WTC11 (cell line): Measurements from ENCODE around the gene DPYSL4. TPM values are rescaled to one million over a fixed set of nuclear protein-coding genes. Genes with fewer than 3 reads are reported as not detected.

Experiments
- ATAC-seq: fragments of 200-7000 bp; cut with Tn5 transposase; 2 replicates; pipeline ENCODE4 v1.10.0; 2021; ENCODE audit warnings: mild to moderate bottlenecking, moderate library complexity
- CTCF ChIA-PET: fragments of 300-600 bp; sonication (Branson Sonifier 250); formaldehyde crosslinking; loops from one replicate; lab custom pipeline; 2021; ENCODE audit warnings: antibody characterized with exemption; lab: Charles Lee
- POLR2A ChIA-PET: fragments of 350-600 bp; sonication (Branson Sonifier 250); formaldehyde crosslinking; loops from one replicate; lab custom pipeline; 2021; ENCODE audit warnings: antibody characterized with exemption; lab: Charles Lee
- DNase-seq: peaks from one replicate; pipeline ENCODE4 v3.0.0; 2021; ENCODE audit warnings: low spot score
- H3K27ac Mint-ChIP-seq: 2 replicates; pipeline ENCODE4 v1.8.0; 2021; ENCODE audit warnings: mixed read lengths
- H3K27me3 Mint-ChIP-seq: 2 replicates; pipeline ENCODE4 v1.8.0; 2021; ENCODE audit warnings: low read depth, mild to moderate bottlenecking, moderate library complexity, mixed read lengths
- H3K36me3 Mint-ChIP-seq: 2 replicates; pipeline ENCODE4 v1.8.0; 2021; ENCODE audit warnings: mixed read lengths
- H3K4me1 Mint-ChIP-seq: 2 replicates; pipeline ENCODE4 v1.8.0; 2022; ENCODE audit warnings: mixed read lengths
- H3K4me3 Mint-ChIP-seq: 2 replicates; pipeline ENCODE4 v1.8.0; 2021; ENCODE audit warnings: mild to moderate bottlenecking, moderate library complexity, mixed read lengths
- H3K9me3 Mint-ChIP-seq: 2 replicates; pipeline ENCODE4 v1.8.0; 2021; ENCODE audit warnings: mixed read lengths
- CBFB ChIP-seq: sonication (generic); formaldehyde crosslinking; IDR thresholded peaks from 2 replicates; pipeline ENCODE4 v1.8.1; 2022; ENCODE audit warnings: mild to moderate bottlenecking, low read depth, missing genetic modification reagents
- CREM ChIP-seq: sonication (generic); formaldehyde crosslinking; IDR thresholded peaks from 2 replicates; pipeline ENCODE4 v1.8.1; 2022; ENCODE audit warnings: mild to moderate bottlenecking, missing genetic modification reagents, moderate library complexity
- EMX1 ChIP-seq: fragments of 250-450 bp; sonication (Bioruptor Pico); IDR thresholded peaks from 2 replicates; pipeline ENCODE4 v1.8.0; 2021; ENCODE audit warnings: mild to moderate bottlenecking
- ESRRA ChIP-seq: sonication (generic); formaldehyde crosslinking; IDR thresholded peaks from 2 replicates; pipeline ENCODE4 v1.8.1; 2022; ENCODE audit warnings: mild to moderate bottlenecking, missing genetic modification reagents, borderline replicate concordance
- GTF2I ChIP-seq: fragments of 250-450 bp; sonication (Bioruptor Pico); conservative IDR thresholded peaks from 2 replicates; pipeline ENCODE4 v1.4.0; 2021; ENCODE audit warnings: mild to moderate bottlenecking
- HMGA2 ChIP-seq: fragments of 250-450 bp; sonication (Bioruptor Pico); IDR thresholded peaks from 2 replicates; pipeline ENCODE4 v1.4.0; 2021; ENCODE audit warnings: mild to moderate bottlenecking, moderate library complexity
- JUN ChIP-seq: sonication (generic); formaldehyde crosslinking; IDR thresholded peaks from 2 replicates; pipeline ENCODE4 v1.8.0; 2023; ENCODE audit warnings: mild to moderate bottlenecking, missing genetic modification reagents
- MXD4 ChIP-seq: fragments of 250-450 bp; sonication (Bioruptor Pico); IDR thresholded peaks from 2 replicates; pipeline ENCODE4 v1.8.0; 2021; ENCODE audit warnings: mild to moderate bottlenecking, moderate library complexity, borderline replicate concordance
- SOX15 ChIP-seq: fragments of 250-450 bp; sonication (Bioruptor Pico); IDR thresholded peaks from 2 replicates; pipeline ENCODE4 v1.9.0; 2021; ENCODE audit warnings: mild to moderate bottlenecking
- SP1 ChIP-seq: sonication (generic); formaldehyde crosslinking; conservative IDR thresholded peaks from 2 replicates; pipeline ENCODE4 v1.8.1; 2022; ENCODE audit warnings: missing genetic modification reagents
- TEAD1 ChIP-seq: sonication (generic); formaldehyde crosslinking; IDR thresholded peaks from 2 replicates; pipeline ENCODE4 v1.8.0; 2022; ENCODE audit warnings: mild to moderate bottlenecking, missing genetic modification reagents
- ZBTB21 ChIP-seq: sonication (generic); formaldehyde crosslinking; IDR thresholded peaks from 2 replicates; pipeline ENCODE4 v1.8.1; 2023; ENCODE audit warnings: mild to moderate bottlenecking, missing genetic modification reagents, borderline replicate concordance
- ZNF671 ChIP-seq: fragments of 250-450 bp; sonication (Bioruptor Pico); IDR thresholded peaks from 2 replicates; pipeline ENCODE4 v1.8.0; 2021; ENCODE audit warnings: mild to moderate bottlenecking
- total RNA-seq: library from RNA; stranded (reverse); gene quantifications from 3 replicates; pipeline ENCODE4 v1.2.3, GENCODE V29; 2021
- TF ChIP-seq, protein P1 (sequence below): fragments of 200-600 bp; IDR thresholded peaks from 2 replicates; pipeline ENCODE4 v1.8.0; 2022; ENCODE audit warnings: antibody characterized with exemption
- TF ChIP-seq, protein P2 (sequence below): sonication (generic); formaldehyde crosslinking; IDR thresholded peaks from 2 replicates; pipeline ENCODE4 v1.8.1; 2023; ENCODE audit warnings: mild to moderate bottlenecking, missing genetic modification reagents, borderline replicate concordance
- TF ChIP-seq, protein P3 (sequence below): sonication (generic); formaldehyde crosslinking; IDR thresholded peaks from 2 replicates; pipeline ENCODE4 v1.8.1; 2022; ENCODE audit warnings: low read depth, mild to moderate bottlenecking, moderate library complexity, missing genetic modification reagents, borderline replicate concordance
- TF ChIP-seq, protein P4 (sequence below): sonication (generic); formaldehyde crosslinking; IDR thresholded peaks from 2 replicates; pipeline ENCODE4 v1.8.0; 2022; ENCODE audit warnings: mild to moderate bottlenecking, missing genetic modification reagents
- TF ChIP-seq, protein P5 (sequence below): sonication (generic); formaldehyde crosslinking; IDR thresholded peaks from 2 replicates; pipeline ENCODE4 v1.8.1; 2022; ENCODE audit warnings: mild to moderate bottlenecking, moderate library complexity, missing genetic modification reagents
- TF ChIP-seq, protein P6 (sequence below): sonication (generic); formaldehyde crosslinking; IDR thresholded peaks from 2 replicates; pipeline ENCODE4 v1.8.0; 2023; ENCODE audit warnings: mild to moderate bottlenecking, missing genetic modification reagents

DPYSL4 gene
- total RNA-seq, 1 experiment from 2014 or later: 17.0 TPM

DNA sequence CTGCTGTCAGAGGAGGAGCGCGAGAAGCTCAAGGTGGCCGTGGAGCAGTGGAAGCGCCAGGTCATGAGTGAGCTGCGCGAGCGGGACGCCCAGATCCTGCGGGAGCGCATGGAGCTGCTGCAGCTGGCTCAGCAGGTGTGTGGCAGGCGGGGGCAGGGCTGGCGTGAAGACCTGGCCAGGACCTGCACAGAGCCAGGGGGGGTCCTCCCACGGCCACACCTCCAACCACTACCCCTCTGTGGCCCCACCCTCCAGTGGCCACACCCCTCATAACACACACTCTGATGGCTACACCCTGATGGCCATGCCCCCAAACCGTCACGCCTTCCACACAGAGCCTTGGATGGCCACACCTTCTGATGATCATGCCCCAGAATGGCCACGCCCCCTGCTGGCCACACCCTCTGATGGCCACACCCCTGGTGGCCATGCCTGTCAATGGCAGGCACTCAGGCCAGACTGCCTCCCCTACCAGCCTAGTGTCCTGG is 23.4 kb upstream of the DPYSL4 start (continued):
- TF ChIP-seq CREM (CRISPR knock-in tag) (no peak), MXD4 (CRISPR knock-in tag) (no peak), GTF2I (CRISPR knock-in tag) (no peak), SP1 (CRISPR knock-in tag) (peak; percentile 74)
- TF ChIP-seq, protein P1, sequence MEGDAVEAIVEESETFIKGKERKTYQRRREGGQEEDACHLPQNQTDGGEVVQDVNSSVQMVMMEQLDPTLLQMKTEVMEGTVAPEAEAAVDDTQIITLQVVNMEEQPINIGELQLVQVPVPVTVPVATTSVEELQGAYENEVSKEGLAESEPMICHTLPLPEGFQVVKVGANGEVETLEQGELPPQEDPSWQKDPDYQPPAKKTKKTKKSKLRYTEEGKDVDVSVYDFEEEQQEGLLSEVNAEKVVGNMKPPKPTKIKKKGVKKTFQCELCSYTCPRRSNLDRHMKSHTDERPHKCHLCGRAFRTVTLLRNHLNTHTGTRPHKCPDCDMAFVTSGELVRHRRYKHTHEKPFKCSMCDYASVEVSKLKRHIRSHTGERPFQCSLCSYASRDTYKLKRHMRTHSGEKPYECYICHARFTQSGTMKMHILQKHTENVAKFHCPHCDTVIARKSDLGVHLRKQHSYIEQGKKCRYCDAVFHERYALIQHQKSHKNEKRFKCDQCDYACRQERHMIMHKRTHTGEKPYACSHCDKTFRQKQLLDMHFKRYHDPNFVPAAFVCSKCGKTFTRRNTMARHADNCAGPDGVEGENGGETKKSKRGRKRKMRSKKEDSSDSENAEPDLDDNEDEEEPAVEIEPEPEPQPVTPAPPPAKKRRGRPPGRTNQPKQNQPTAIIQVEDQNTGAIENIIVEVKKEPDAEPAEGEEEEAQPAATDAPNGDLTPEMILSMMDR: peak; percentile 71

GRCh38 chr10:132163826-132164515 is 22.8 kb upstream of the DPYSL4 start:
- DNase-seq (peak; percentile 4), ATAC-seq (no peak)
- CTCF ChIA-PET: interaction anchor here (1.3 to 1.6 kb wide), 3 partner anchors 11 to 127 kb away, joined by 4 read pairs; no protein-coding TSS in a partner anchor
- H3K4me1 Mint-ChIP-seq: peaks cover 17% of the 10 kb centered on the region
- no peaks in the 10 kb centered on the region for H3K27me3 Mint-ChIP-seq
- H3K4me3 Mint-ChIP-seq: no peak overlapping the region
- POLR2A ChIA-PET: no interaction called here
- TF ChIP-seq JUN (no peak), EMX1 (no peak)
- TF ChIP-seq, protein P2, sequence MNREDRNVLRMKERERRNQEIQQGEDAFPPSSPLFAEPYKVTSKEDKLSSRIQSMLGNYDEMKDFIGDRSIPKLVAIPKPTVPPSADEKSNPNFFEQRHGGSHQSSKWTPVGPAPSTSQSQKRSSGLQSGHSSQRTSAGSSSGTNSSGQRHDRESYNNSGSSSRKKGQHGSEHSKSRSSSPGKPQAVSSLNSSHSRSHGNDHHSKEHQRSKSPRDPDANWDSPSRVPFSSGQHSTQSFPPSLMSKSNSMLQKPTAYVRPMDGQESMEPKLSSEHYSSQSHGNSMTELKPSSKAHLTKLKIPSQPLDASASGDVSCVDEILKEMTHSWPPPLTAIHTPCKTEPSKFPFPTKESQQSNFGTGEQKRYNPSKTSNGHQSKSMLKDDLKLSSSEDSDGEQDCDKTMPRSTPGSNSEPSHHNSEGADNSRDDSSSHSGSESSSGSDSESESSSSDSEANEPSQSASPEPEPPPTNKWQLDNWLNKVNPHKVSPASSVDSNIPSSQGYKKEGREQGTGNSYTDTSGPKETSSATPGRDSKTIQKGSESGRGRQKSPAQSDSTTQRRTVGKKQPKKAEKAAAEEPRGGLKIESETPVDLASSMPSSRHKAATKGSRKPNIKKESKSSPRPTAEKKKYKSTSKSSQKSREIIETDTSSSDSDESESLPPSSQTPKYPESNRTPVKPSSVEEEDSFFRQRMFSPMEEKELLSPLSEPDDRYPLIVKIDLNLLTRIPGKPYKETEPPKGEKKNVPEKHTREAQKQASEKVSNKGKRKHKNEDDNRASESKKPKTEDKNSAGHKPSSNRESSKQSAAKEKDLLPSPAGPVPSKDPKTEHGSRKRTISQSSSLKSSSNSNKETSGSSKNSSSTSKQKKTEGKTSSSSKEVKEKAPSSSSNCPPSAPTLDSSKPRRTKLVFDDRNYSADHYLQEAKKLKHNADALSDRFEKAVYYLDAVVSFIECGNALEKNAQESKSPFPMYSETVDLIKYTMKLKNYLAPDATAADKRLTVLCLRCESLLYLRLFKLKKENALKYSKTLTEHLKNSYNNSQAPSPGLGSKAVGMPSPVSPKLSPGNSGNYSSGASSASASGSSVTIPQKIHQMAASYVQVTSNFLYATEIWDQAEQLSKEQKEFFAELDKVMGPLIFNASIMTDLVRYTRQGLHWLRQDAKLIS (CRISPR knock-in tag): no peak
- TF ChIP-seq, protein P3, sequence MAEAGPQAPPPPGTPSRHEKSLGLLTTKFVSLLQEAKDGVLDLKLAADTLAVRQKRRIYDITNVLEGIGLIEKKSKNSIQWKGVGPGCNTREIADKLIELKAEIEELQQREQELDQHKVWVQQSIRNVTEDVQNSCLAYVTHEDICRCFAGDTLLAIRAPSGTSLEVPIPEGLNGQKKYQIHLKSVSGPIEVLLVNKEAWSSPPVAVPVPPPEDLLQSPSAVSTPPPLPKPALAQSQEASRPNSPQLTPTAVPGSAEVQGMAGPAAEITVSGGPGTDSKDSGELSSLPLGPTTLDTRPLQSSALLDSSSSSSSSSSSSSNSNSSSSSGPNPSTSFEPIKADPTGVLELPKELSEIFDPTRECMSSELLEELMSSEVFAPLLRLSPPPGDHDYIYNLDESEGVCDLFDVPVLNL (CRISPR knock-in tag): no peak
- H3K27ac Mint-ChIP-seq: peak overlapping the region; percentile 57; the same call in 1 of the 2 replicates
- H3K9me3 Mint-ChIP-seq: no peaks in the 10 kb centered on the region
- no peaks in the 10 kb centered on the region for H3K36me3 Mint-ChIP-seq

GRCh38 chr10:132164761-132165278 is 21.9 kb upstream of the DPYSL4 start:
- no peak overlapping the region for H3K4me3 Mint-ChIP-seq
- no peaks in the 10 kb centered on the region for H3K9me3 Mint-ChIP-seq
- ChIA-PET POLR2A (no interaction called here), CTCF (interaction anchor here (1.4 to 1.6 kb wide), 2 partner anchors 11 to 12 kb away, joined by 4 read pairs; no protein-coding TSS in a partner anchor)
- H3K36me3 Mint-ChIP-seq: no peaks in the 10 kb centered on the region
- ATAC-seq: peak; percentile 51
- DNase-seq: no peak
- H3K27me3 Mint-ChIP-seq: no peaks in the 10 kb centered on the region
- H3K27ac Mint-ChIP-seq: no peak overlapping the region
- peaks cover 17% of the 10 kb centered on the region for H3K4me1 Mint-ChIP-seq
- TF ChIP-seq ESRRA: no peak
- TF ChIP-seq ZBTB21 (CRISPR knock-in tag): no peak
- TF ChIP-seq HMGA2 (CRISPR knock-in tag): no peak
- TF ChIP-seq, protein P3 (CRISPR knock-in tag): no peak
- TF ChIP-seq CBFB (CRISPR knock-in tag): no peak
- TF ChIP-seq ZNF671: no peak
- TF ChIP-seq TEAD1 (CRISPR knock-in tag): no peak
- no peak for TF ChIP-seq SOX15 (CRISPR knock-in tag)
- TF ChIP-seq, protein P4, sequence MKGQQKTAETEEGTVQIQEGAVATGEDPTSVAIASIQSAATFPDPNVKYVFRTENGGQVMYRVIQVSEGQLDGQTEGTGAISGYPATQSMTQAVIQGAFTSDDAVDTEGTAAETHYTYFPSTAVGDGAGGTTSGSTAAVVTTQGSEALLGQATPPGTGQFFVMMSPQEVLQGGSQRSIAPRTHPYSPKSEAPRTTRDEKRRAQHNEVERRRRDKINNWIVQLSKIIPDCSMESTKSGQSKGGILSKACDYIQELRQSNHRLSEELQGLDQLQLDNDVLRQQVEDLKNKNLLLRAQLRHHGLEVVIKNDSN: no peak
- TF ChIP-seq EMX1: no peak
- TF ChIP-seq, protein P5, sequence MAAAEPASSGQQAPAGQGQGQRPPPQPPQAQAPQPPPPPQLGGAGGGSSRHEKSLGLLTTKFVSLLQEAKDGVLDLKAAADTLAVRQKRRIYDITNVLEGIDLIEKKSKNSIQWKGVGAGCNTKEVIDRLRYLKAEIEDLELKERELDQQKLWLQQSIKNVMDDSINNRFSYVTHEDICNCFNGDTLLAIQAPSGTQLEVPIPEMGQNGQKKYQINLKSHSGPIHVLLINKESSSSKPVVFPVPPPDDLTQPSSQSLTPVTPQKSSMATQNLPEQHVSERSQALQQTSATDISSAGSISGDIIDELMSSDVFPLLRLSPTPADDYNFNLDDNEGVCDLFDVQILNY: no peak
- TF ChIP-seq, protein P6, sequence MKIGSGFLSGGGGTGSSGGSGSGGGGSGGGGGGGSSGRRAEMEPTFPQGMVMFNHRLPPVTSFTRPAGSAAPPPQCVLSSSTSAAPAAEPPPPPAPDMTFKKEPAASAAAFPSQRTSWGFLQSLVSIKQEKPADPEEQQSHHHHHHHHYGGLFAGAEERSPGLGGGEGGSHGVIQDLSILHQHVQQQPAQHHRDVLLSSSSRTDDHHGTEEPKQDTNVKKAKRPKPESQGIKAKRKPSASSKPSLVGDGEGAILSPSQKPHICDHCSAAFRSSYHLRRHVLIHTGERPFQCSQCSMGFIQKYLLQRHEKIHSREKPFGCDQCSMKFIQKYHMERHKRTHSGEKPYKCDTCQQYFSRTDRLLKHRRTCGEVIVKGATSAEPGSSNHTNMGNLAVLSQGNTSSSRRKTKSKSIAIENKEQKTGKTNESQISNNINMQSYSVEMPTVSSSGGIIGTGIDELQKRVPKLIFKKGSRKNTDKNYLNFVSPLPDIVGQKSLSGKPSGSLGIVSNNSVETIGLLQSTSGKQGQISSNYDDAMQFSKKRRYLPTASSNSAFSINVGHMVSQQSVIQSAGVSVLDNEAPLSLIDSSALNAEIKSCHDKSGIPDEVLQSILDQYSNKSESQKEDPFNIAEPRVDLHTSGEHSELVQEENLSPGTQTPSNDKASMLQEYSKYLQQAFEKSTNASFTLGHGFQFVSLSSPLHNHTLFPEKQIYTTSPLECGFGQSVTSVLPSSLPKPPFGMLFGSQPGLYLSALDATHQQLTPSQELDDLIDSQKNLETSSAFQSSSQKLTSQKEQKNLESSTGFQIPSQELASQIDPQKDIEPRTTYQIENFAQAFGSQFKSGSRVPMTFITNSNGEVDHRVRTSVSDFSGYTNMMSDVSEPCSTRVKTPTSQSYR: no peak
